ENCODE measurements around the gene KCTD11. TPM values are rescaled to one million over a fixed set of nuclear protein-coding genes. Genes with fewer than 3 reads are reported as not detected.

Gene KCTD11
- total RNA-seq, 1 donor from 2014 or later: 2.3 TPM

GRCh38 chr17:7403977-7404736 is 52.2 kb downstream of the KCTD11 start, which contains the start of gene TMEM256:
Gene TMEM256 (minus strand): TSS chr17:7404097. CDS start chr17:7404084, 13 bp downstream.
- DNase-seq (ENCODE audit: low read depth in 2 of 2): peak; percentile 98 to 100

Other genes starting within 250 kb of the KCTD11 start
- gene ASGR2, start 237.3 kb upstream of the KCTD11 start, total RNA-seq: under 0.01 TPM in 1 of 2 replicates, not detected in the other
- 14.8 and 26.2 TPM in 2 replicates for gene ASGR1, start 172.8 kb upstream of the KCTD11 start, total RNA-seq
- 5.3 and 11.4 TPM in 2 replicates for gene DLG4, start 132.3 kb upstream of the KCTD11 start, total RNA-seq
- 219 and 341 TPM in 2 replicates for gene ACADVL, start 132.2 kb upstream of the KCTD11 start, total RNA-seq
- 28.6 and 37.0 TPM in 2 replicates for gene DVL2, start 117.6 kb upstream of the KCTD11 start, total RNA-seq
- 29.7 and 45.6 TPM in 2 replicates for gene PHF23, start 112.7 kb upstream of the KCTD11 start, total RNA-seq
- 92.6 and 197 TPM in 2 replicates for gene GABARAP, start 109.7 kb upstream of the KCTD11 start, total RNA-seq
- gene CTDNEP1, start 100.4 kb upstream of the KCTD11 start, total RNA-seq: 25.9 and 35.5 TPM in 2 replicates
- 31.8 and 34.6 TPM in 2 replicates for gene ELP5, start 99.9 kb upstream of the KCTD11 start, total RNA-seq
- gene CLDN7, start 89.7 kb upstream of the KCTD11 start, total RNA-seq: 1.0 and 2.7 TPM in 2 replicates
- 0.76 and 0.90 TPM in 2 replicates for gene SLC2A4, start 70.4 kb upstream of the KCTD11 start, total RNA-seq
- gene YBX2, start 57.5 kb upstream of the KCTD11 start, total RNA-seq: 0.25 and 0.26 TPM in 2 replicates
- gene EIF5A, start 44.5 kb upstream of the KCTD11 start, total RNA-seq: 540 and 622 TPM in 2 replicates
- 19.1 and 28.3 TPM in 2 replicates for gene GPS2, start 36.8 kb upstream of the KCTD11 start, total RNA-seq
- 9.1 and 15.0 TPM in 2 replicates for gene NEURL4, start 22.8 kb upstream of the KCTD11 start, total RNA-seq
- 0.26 and 1.0 TPM in 2 replicates for gene ACAP1, start 15.6 kb upstream of the KCTD11 start, total RNA-seq
- not detected in 2 replicates for gene TMEM95, start 3.0 kb downstream of the KCTD11 start, total RNA-seq
- gene TNK1, start 28.9 kb downstream of the KCTD11 start, total RNA-seq: 2.1 and 2.3 TPM in 2 replicates
- 13.5 and 34.0 TPM in 2 replicates for gene PLSCR3, start 42.4 kb downstream of the KCTD11 start, total RNA-seq
- 127 and 212 TPM in 2 replicates for gene TMEM256, start 51.9 kb downstream of the KCTD11 start, total RNA-seq
- 1.4 and 3.0 TPM in 2 replicates for gene NLGN2, start 55.7 kb downstream of the KCTD11 start, total RNA-seq
- gene SPEM1, start 68.2 kb downstream of the KCTD11 start, total RNA-seq: not detected in 2 replicates
- gene SPEM2, start 73.5 kb downstream of the KCTD11 start, total RNA-seq: not detected in 2 replicates
- not detected in 2 replicates for gene SPEM3, start 76.7 kb downstream of the KCTD11 start, total RNA-seq
- gene TMEM102, start 83.3 kb downstream of the KCTD11 start, total RNA-seq: 6.8 and 10.1 TPM in 2 replicates
- 0.13 and 0.38 TPM in 2 replicates for gene FGF11, start 87.3 kb downstream of the KCTD11 start, total RNA-seq
- gene CHRNB1, start 92.9 kb downstream of the KCTD11 start, total RNA-seq: 7.2 and 10.0 TPM in 2 replicates
- 6.7 and 11.3 TPM in 2 replicates for gene ZBTB4, start 127.5 kb downstream of the KCTD11 start, total RNA-seq
- not detected in 2 replicates for gene SLC35G6, start 129.3 kb downstream of the KCTD11 start, total RNA-seq
- 56.5 and 87.0 TPM in 2 replicates for gene POLR2A, start 132.2 kb downstream of the KCTD11 start, total RNA-seq
- 4.7 and 9.4 TPM in 2 replicates for gene TNFSF12, start 196.9 kb downstream of the KCTD11 start, total RNA-seq
- 0.25 and 0.26 TPM in 2 replicates for gene TNFSF13, start 206.6 kb downstream of the KCTD11 start, total RNA-seq
- gene SENP3, start 209.8 kb downstream of the KCTD11 start, total RNA-seq: 61.2 and 74.1 TPM in 2 replicates
- 0.77 and 1.5 TPM in 2 replicates for gene CD68, start 227.5 kb downstream of the KCTD11 start, total RNA-seq
- gene MPDU1, start 231.7 kb downstream of the KCTD11 start, total RNA-seq: 70.0 and 98.1 TPM in 2 replicates
- gene SOX15, start 237.9 kb downstream of the KCTD11 start, total RNA-seq: 0.13 TPM in 2 replicates

All from dermis microvascular lymphatic vessel endothelial cell (primary cell).